GM12878 (cell line): ENCODE results near the gene IL4. TPM values are rescaled to one million over a fixed set of nuclear protein-coding genes. Genes with fewer than 3 reads are reported as not detected.

Experiments
- ATAC-seq: fragments of 200-7000 bp; cut with Tn5 transposase; 3 replicates; pipeline ENCODE4 v1.9.1; 2020; ENCODE audit warnings: mild to moderate bottlenecking, moderate library complexity
- BruUV-seq: library from RNA; stranded (reverse); fragments of 400-500 nt; replicated peaks from 2 replicates; lab custom pipeline; 2021; lab: Mats Ljungman, UMichigan
- CTCF ChIA-PET: fragments of 300-600 bp; sonication (Branson Sonifier 250); formaldehyde crosslinking; extraction: SDS; loops from one replicate; lab custom pipeline; 2021; ENCODE audit warnings: inconsistent platforms; lab: Yijun Ruan, JAX
- POLR2A ChIA-PET: fragments of 350-600 bp; formaldehyde crosslinking; extraction: SDS; loops from one replicate; lab custom pipeline; 2021; ENCODE audit warnings: inconsistent platforms; lab: Charles Lee
- RAD21 ChIA-PET: fragments of 300-600 bp; sonication (Branson Sonifier 250); formaldehyde crosslinking; loops from one replicate; lab custom pipeline; 2023; ENCODE audit warnings: antibody characterized with exemption; ENCODE audit not compliant: unreplicated experiment; lab: Charles Lee
- SMC1A ChIA-PET: fragments of 300-600 bp; sonication (Branson Sonifier 250); formaldehyde crosslinking; loops from one replicate; lab custom pipeline; 2023; ENCODE audit not compliant: unreplicated experiment, uncharacterized antibody; lab: Charles Lee
- DNase-seq: peaks from one replicate; pipeline ENCODE4 v3.0.0-alpha.2; 2011; ENCODE audit warnings: low read depth, low spot score
- FAIRE-seq: peaks from 3 replicates; lab custom pipeline; 2011; peaks lifted over from hg19 to GRCh38; lab: Jason Lieb, UNC
- H2AFZ ChIP-seq: 2 replicates; pipeline ENCODE4 v1.6.0; 2011; ENCODE audit warnings: low read depth, low read length, control low read depth; ENCODE audit not compliant: control insufficient read depth
- H3K27ac ChIP-seq: 2 replicates; pipeline ENCODE4 v1.5.1; 2011; ENCODE audit warnings: control low read depth; ENCODE audit not compliant: control insufficient read depth, insufficient read depth
- H3K27me3 ChIP-seq, 2 experiments: replicated peaks in 1 of 2; 2 replicates each; pipeline versions ENCODE4 v1.6.0 to v1.6.1; 2011; ENCODE audit warnings: low read length in 1 of 2; ENCODE audit not compliant: control insufficient read depth in 2 of 2, insufficient read depth in 2 of 2
- H3K36me3 ChIP-seq, 2 experiments: 2 replicates each; pipeline ENCODE4 v1.5.1; 2011; ENCODE audit warnings: low read length in 1 of 2; ENCODE audit not compliant: control insufficient read depth in 2 of 2, insufficient read depth in 2 of 2
- H3K4me1 ChIP-seq: 2 replicates; pipeline ENCODE4 v1.6.1; 2011; ENCODE audit warnings: mild to moderate bottlenecking, low read length, moderate library complexity, mixed read lengths; ENCODE audit not compliant: control insufficient read depth, insufficient read depth
- H3K4me2 ChIP-seq: 2 replicates; pipeline ENCODE4 v1.6.0; 2011; ENCODE audit warnings: control low read depth; ENCODE audit not compliant: control insufficient read depth, insufficient read depth
- H3K4me3 ChIP-seq: fragments of 200-600 bp; sonication (generic); 2 replicates; pipeline ENCODE4 v1.5.1; 2016
- H3K79me2 ChIP-seq: 2 replicates; pipeline ENCODE4 v1.6.0; 2011; ENCODE audit warnings: low read length; ENCODE audit not compliant: control insufficient read depth, insufficient read depth
- H3K9ac ChIP-seq: 2 replicates; pipeline ENCODE4 v1.8.0; 2011; ENCODE audit warnings: low read length, control low read depth, mixed read lengths; ENCODE audit not compliant: control insufficient read depth, insufficient read depth
- H3K9me3 ChIP-seq: replicated peaks from 3 replicates; pipeline ENCODE4 v1.5.1; 2011; ENCODE audit warnings: mild to moderate bottlenecking, low read length; ENCODE audit not compliant: control insufficient read depth, insufficient read depth
- H4K20me1 ChIP-seq: 2 replicates; pipeline ENCODE4 v1.6.0; 2011; ENCODE audit not compliant: control insufficient read depth, insufficient read depth
- ATF2 ChIP-seq: IDR thresholded peaks from 2 replicates; pipeline ENCODE4 v1.6.1; 2012; ENCODE audit warnings: low read length, inconsistent platforms
- ATF7 ChIP-seq: fragments of 450-650 bp; IDR thresholded peaks from 2 replicates; pipeline ENCODE4 v1.6.1; 2016; ENCODE audit warnings: low read depth, mild to moderate bottlenecking
- CREB1 ChIP-seq: IDR thresholded peaks from 2 replicates; pipeline ENCODE4 v1.6.1; 2012; ENCODE audit warnings: low read depth, mild to moderate bottlenecking, inconsistent platforms
- E2F4 ChIP-seq: IDR thresholded peaks from 2 replicates; pipeline ENCODE4 v1.6.1; 2012; ENCODE audit warnings: low read depth, low read length, improper control_type of control experiment
- GATAD2B ChIP-seq: fragments of 450-650 bp; conservative IDR thresholded peaks from 2 replicates; pipeline ENCODE4 v1.6.1; 2017; ENCODE audit warnings: low read depth, mild to moderate bottlenecking, moderate library complexity
- JUNB ChIP-seq: IDR thresholded peaks from 2 replicates; pipeline ENCODE4 v1.6.1; 2016; ENCODE audit warnings: antibody characterized with exemption, mild to moderate bottlenecking
- MYB ChIP-seq: fragments of 150-350 bp; IDR thresholded peaks from 2 replicates; pipeline ENCODE4 v1.6.1; 2014; ENCODE audit warnings: mild to moderate bottlenecking, low read depth, low read length, borderline replicate concordance
- ZNF207 ChIP-seq: fragments of 450-650 bp; IDR thresholded peaks from 2 replicates; pipeline ENCODE4 v1.6.1; 2014; ENCODE audit warnings: antibody characterized with exemption, mild to moderate bottlenecking, borderline replicate concordance
- WGBS: methylation state at CpG from one replicate; pipeline ENCODE4 v1.1.6; 2016; ENCODE audit warnings: low lambda C conversion rate; ENCODE audit not compliant: insufficient replicate concordance, insufficient coverage; ENCODE audit errors: missing lambda C conversion rate; 5-methylcytosine and 5-hydroxymethylcytosine counted together
- in situ Hi-C: fragments of 300-500 bp; cut with MboI; formaldehyde crosslinking; loops from 9 replicates; pipeline ENCODE4 v1.14.3; 2018; ENCODE audit warnings: mixed read lengths
- intact Hi-C: fragments of 100-400 bp; cut with micrococcal nuclease; formaldehyde crosslinking; loops from one replicate; pipeline ENCODE4 v1.14.2; 2022; ENCODE audit not compliant: unreplicated experiment
- polyA plus RNA-seq, 11 experiments: library from polyadenylated mRNA; depleted of rRNA in 4 of 11; unstranded in 6 of 11; stranded (reverse) in 5 of 11; fragments of >200 nt; fragmentation: Nextera tagmentation in 4 of 11; fragmentation: Illumina TruSeq in 1 of 11; extraction: Ambion mirVana in 4 of 11; extraction: Trizol in 1 of 11; gene quantifications; 1 replicate in 1 of 11; 2 replicates in 10 of 11; pipeline versions ENCODE4 v1.2.1 to v1.2.3, GENCODE V29; 2011 to 2016; ENCODE audit warnings: inconsistent platforms in 2 of 11, missing spikeins in 2 of 11, low read depth in 1 of 11
- total RNA-seq, 4 experiments: library from RNA; depleted of rRNA in 3 of 4; stranded (reverse); fragments of >200 nt in 3 of 4; fragmentation: Illumina TruSeq in 1 of 4; extraction: Trizol in 1 of 4; gene quantifications; 2 replicates each; pipeline versions ENCODE4 v1.2.1 to v1.2.3, GENCODE V29; 2013 to 2021
- TF ChIP-seq, protein P1 (sequence below): fragments of 450-650 bp; IDR thresholded peaks from 2 replicates; pipeline ENCODE4 v1.6.1; 2016; ENCODE audit warnings: mild to moderate bottlenecking, moderate library complexity, borderline replicate concordance
- TF ChIP-seq, protein P2 (sequence below): fragments of 450-650 bp; IDR thresholded peaks from 2 replicates; pipeline ENCODE4 v1.6.1; 2017; ENCODE audit warnings: mild to moderate bottlenecking, moderate library complexity

The IL4 gene
- total and polyA plus RNA-seq, 10 of the 15 experiments (the other 5 are each of a cell fraction or from before 2014, with no cell fraction given), result 0.20 to 0.80 (median 0.50) TPM; not detected in 7

DNA sequence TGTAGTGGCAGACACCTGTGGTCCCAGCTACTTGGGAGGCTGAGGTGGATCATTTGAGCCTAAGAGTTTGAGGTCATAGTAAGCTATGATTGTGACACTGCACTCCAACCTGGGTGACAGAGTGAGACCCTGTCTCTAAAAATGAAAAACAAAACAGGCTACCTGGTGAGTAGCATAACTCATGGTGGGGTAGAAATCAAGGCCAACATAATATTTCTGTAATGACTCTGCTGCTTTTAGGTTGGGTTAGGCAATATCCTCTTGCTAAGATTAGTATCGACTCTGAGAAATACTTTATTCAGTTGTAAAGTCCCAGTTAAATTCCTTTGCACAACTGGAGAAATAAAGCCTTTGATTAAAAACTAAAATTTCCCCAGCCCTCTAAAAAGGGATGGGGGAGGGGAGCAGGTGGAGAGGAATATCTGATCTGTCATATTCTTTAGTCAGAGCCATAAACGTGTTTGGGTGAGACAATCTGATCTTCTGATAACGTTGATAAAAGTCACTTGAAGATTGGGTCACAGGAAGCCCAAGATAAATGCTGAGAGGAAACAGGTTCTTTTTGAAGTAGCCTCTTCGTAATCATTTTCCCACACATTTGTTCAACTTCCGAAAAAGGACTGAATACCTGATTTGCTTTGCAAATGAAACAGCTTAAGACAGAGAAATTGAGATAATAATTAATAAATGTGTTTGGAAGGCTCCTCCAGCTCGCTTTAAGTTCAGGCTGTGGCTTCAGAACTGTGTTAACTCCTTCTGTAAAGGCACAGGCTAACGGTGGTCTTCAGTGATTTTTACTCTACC is 14.9 kb downstream of the IL4 start:
- ATAC-seq (peak; percentile 34), DNase-seq (no peak), FAIRE-seq (no peak)
- Histone ChIP-seq H3K9ac (no peak overlapping the region), H3K4me3 (no peak overlapping the region), H3K27me3 (no peaks in the 10 kb centered on the region), H3K4me2 (no peak overlapping the region), H3K9me3 (no peaks in the 10 kb centered on the region; the same call in 2 of the 3 replicates), H3K36me3 (no peaks in the 10 kb centered on the region), H4K20me1 (no peaks in the 10 kb centered on the region), H3K79me2 (no peaks in the 10 kb centered on the region), H3K4me1 (peaks cover 18% of the 10 kb centered on the region; the same call in 1 of the 2 replicates), H2AFZ (peak overlapping the region; percentile 24; the same call in 1 of the 2 replicates), H3K27ac (no peak overlapping the region)
- CTCF ChIA-PET, result interaction anchor here (0.6 to 4.4 kb wide), 7 partner anchors 10 to 119 kb away, joined by 3 to 20 read pairs (median 3); no protein-coding TSS in a partner anchor
- 18% methylated on average over 7 of the region's 7 CpGs for WGBS
- POLR2A ChIA-PET, result interaction anchor here (0.5 to 8.8 kb wide), 12 partner anchors 14 to 265 kb away, joined by 3 to 79 read pairs (median 3); partner anchors contain the start of gene IL4
- SMC1A ChIA-PET, result interaction anchor here (0.9 to 8.8 kb wide), 22 partner anchors 12 to 161 kb away, joined by 3 to 116 read pairs (median 4); partner anchors contain the start of genes IL13, IL4 and KIF3A
- in situ Hi-C loops, result no loop called here
- RAD21 ChIA-PET, result interaction anchor here (0.7 to 8.2 kb wide), 16 partner anchors 10 to 131 kb away, joined by 3 to 95 read pairs (median 4); partner anchors contain the start of genes IL4 and KIF3A
- BruUV-seq, result no TSS peak
- intact Hi-C loops, result loop anchor here (2.0 kb wide), 1 partner anchor 26 kb away; no protein-coding TSS in a partner anchor
- TF ChIP-seq, protein P1, sequence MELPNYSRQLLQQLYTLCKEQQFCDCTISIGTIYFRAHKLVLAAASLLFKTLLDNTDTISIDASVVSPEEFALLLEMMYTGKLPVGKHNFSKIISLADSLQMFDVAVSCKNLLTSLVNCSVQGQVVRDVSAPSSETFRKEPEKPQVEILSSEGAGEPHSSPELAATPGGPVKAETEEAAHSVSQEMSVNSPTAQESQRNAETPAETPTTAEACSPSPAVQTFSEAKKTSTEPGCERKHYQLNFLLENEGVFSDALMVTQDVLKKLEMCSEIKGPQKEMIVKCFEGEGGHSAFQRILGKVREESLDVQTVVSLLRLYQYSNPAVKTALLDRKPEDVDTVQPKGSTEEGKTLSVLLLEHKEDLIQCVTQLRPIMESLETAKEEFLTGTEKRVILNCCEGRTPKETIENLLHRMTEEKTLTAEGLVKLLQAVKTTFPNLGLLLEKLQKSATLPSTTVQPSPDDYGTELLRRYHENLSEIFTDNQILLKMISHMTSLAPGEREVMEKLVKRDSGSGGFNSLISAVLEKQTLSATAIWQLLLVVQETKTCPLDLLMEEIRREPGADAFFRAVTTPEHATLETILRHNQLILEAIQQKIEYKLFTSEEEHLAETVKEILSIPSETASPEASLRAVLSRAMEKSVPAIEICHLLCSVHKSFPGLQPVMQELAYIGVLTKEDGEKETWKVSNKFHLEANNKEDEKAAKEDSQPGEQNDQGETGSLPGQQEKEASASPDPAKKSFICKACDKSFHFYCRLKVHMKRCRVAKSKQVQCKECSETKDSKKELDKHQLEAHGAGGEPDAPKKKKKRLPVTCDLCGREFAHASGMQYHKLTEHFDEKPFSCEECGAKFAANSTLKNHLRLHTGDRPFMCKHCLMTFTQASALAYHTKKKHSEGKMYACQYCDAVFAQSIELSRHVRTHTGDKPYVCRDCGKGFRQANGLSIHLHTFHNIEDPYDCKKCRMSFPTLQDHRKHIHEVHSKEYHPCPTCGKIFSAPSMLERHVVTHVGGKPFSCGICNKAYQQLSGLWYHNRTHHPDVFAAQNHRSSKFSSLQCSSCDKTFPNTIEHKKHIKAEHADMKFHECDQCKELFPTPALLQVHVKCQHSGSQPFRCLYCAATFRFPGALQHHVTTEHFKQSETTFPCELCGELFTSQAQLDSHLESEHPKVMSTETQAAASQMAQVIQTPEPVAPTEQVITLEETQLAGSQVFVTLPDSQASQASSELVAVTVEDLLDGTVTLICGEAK, result peak; percentile 14; the same call in 1 of the 2 replicates
- no peak for TF ChIP-seq MYB
- peak; percentile 34 for TF ChIP-seq ATF7
- TF ChIP-seq E2F4, result no peak
- TF ChIP-seq ZNF207, result no peak
- TF ChIP-seq ATF2, result 0 out of 2 replicates have a peak, but pooled peaks have one; percentile 6
- TF ChIP-seq GATAD2B, result 0 out of 2 replicates have a peak, but pooled peaks have one; percentile 32
- TF ChIP-seq CREB1, result 0 out of 2 replicates have a peak, but pooled peaks have one; percentile 19
- no peak for TF ChIP-seq JUNB
- TF ChIP-seq, protein P2, sequence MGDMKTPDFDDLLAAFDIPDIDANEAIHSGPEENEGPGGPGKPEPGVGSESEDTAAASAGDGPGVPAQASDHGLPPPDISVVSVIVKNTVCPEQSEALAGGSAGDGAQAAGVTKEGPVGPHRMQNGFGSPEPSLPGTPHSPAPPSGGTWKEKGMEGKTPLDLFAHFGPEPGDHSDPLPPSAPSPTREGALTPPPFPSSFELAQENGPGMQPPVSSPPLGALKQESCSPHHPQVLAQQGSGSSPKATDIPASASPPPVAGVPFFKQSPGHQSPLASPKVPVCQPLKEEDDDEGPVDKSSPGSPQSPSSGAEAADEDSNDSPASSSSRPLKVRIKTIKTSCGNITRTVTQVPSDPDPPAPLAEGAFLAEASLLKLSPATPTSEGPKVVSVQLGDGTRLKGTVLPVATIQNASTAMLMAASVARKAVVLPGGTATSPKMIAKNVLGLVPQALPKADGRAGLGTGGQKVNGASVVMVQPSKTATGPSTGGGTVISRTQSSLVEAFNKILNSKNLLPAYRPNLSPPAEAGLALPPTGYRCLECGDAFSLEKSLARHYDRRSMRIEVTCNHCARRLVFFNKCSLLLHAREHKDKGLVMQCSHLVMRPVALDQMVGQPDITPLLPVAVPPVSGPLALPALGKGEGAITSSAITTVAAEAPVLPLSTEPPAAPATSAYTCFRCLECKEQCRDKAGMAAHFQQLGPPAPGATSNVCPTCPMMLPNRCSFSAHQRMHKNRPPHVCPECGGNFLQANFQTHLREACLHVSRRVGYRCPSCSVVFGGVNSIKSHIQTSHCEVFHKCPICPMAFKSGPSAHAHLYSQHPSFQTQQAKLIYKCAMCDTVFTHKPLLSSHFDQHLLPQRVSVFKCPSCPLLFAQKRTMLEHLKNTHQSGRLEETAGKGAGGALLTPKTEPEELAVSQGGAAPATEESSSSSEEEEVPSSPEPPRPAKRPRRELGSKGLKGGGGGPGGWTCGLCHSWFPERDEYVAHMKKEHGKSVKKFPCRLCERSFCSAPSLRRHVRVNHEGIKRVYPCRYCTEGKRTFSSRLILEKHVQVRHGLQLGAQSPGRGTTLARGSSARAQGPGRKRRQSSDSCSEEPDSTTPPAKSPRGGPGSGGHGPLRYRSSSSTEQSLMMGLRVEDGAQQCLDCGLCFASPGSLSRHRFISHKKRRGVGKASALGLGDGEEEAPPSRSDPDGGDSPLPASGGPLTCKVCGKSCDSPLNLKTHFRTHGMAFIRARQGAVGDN, result peak; percentile 85
